NCI-H1105 treated with DMSO at 0.1 percent for 48 hours (cell line): ENCODE results near the gene PPFIBP1.
A peak's percentile ranks its signal among the peaks of the same experiment; 100 is the strongest.

Experiments
- DNase-seq: peaks from one replicate; lab custom pipeline; 2025; lab: John Stamatoyannopoulos, UW

PPFIBP1 gene

GRCh38 chr12:27667540-27667939 is 143.5 kb downstream of the PPFIBP1 start:
- no peak for DNase-seq

GRCh38 chr12:27672051-27672450 is 148.0 kb downstream of the PPFIBP1 start:
- DNase-seq: no peak

GRCh38 chr12:27672643-27673042 is 148.6 kb downstream of the PPFIBP1 start:
- DNase-seq: no peak

- no peak for DNase-seq
These were observed 149.2 kb downstream of the PPFIBP1 start for GRCh38 chr12:27673101-27673718.

- DNase-seq: no peak
These were observed 151.0 kb downstream of the PPFIBP1 start for GRCh38 chr12:27674989-27675388.

GRCh38 chr12:27680619-27681018 is 156.6 kb downstream of the PPFIBP1 start:
- no peak for DNase-seq

- DNase-seq: no peak
These were observed 158.5 kb downstream of the PPFIBP1 start for GRCh38 chr12:27682534-27682933.

GRCh38 chr12:27685274-27685673 is 161.3 kb downstream of the PPFIBP1 start:
- no peak for DNase-seq

GRCh38 chr12:27686147-27686546 is 162.1 kb downstream of the PPFIBP1 start:
- DNase-seq: no peak

- no peak for DNase-seq
These were observed 164.7 kb downstream of the PPFIBP1 start for GRCh38 chr12:27688671-27689070.

GRCh38 chr12:27689558-27690180 is 165.7 kb downstream of the PPFIBP1 start:
- no peak for DNase-seq

- no peak for DNase-seq
These were observed 169.4 kb downstream of the PPFIBP1 start for GRCh38 chr12:27693403-27693802.

GRCh38 chr12:27695556-27696292 is 171.7 kb downstream of the PPFIBP1 start:
- DNase-seq: no peak

GRCh38 chr12:27696293-27696652 is 172.3 kb downstream of the PPFIBP1 start, which contains the start of gene REP15:
Gene REP15, plus strand, starts transcription at chr12:27696447. Its CDS starts 116 bp downstream, at chr12:27696563.
- no peak for DNase-seq

- DNase-seq: no peak
These were observed 173.0 kb downstream of the PPFIBP1 start for GRCh38 chr12:27696864-27697564.

GRCh38 chr12:27703720-27704452 is 179.9 kb downstream of the PPFIBP1 start:
- DNase-seq: peak; percentile 30

GRCh38 chr12:27705263-27705662 is 181.3 kb downstream of the PPFIBP1 start:
- DNase-seq: no peak

GRCh38 chr12:27707216-27707615 is 183.2 kb downstream of the PPFIBP1 start:
- DNase-seq: no peak

- no peak for DNase-seq
These were observed 185.4 kb downstream of the PPFIBP1 start for GRCh38 chr12:27709212-27709931.

- peak; percentile 59 for DNase-seq
These were observed 186.1 kb downstream of the PPFIBP1 start for GRCh38 chr12:27709932-27710591.
